ENCODE results near the gene ZBTB42.

The ZBTB42 gene

GRCh38 chr14:104845834-104846441 lies 45.0 kb downstream of the ZBTB42 start:
- no peak for DNase-seq

DNA sequence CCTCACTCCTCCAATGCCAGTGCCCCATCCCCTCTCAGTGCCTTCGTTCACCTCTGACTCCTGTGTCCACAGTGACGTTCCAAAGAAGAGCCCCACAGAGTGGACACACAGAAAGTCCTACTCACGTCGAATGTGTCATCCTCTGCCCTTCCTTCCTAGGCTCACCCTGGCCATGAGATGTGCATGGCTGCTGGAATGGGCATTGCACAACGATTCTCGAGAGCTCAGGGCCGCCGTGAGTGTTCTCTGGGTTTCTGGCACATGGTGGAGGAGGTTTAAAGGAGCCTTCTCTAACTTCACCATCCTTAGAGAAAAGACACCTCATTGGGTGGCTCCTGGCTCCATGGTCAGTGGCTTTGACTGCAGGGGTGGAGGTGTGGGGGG lies 51.4 kb downstream of the ZBTB42 start:
- DNase-seq = no peak

All from activated CD4-positive, alpha-beta T cell treated with anti-CD3 and anti-CD28 coated beads, Interleukin-2, amount 50 U/mL, for 16 hours (primary cell).